SK-N-SH treated with all-trans-retinoic acid at 6 μM for 48 hours (cell line): ENCODE results near the gene PPIP5K2.

Source experiments
- ATAC-seq: fragments of 200-7000 bp; cut with Tn5 transposase; 3 replicates; pipeline ENCODE4 v1.9.1; 2020; ENCODE audit warnings: mild to moderate bottlenecking, moderate library complexity
- ARNTL ChIP-seq: fragments of 450-650 bp; formaldehyde crosslinking; IDR thresholded peaks from 2 replicates; pipeline ENCODE4 v1.5.0; 2020; ENCODE audit warnings: low read depth, mild to moderate bottlenecking, moderate library complexity, borderline replicate concordance
- BACH2 ChIP-seq: fragments of 250-450 bp; sonication (Bioruptor Pico); IDR thresholded peaks from 2 replicates; pipeline ENCODE4 v1.9.0; 2021; ENCODE audit warnings: mild to moderate bottlenecking, borderline replicate concordance
- CREB5 ChIP-seq: fragments of 250-450 bp; sonication (Bioruptor Pico); IDR thresholded peaks from 2 replicates; pipeline ENCODE4 v1.5.1; 2020; ENCODE audit warnings: low read depth, mild to moderate bottlenecking, moderate library complexity
- ESRRG ChIP-seq: fragments of 250-450 bp; sonication (Bioruptor Pico); IDR thresholded peaks from 2 replicates; pipeline ENCODE4 v1.6.1; 2021; ENCODE audit warnings: mild to moderate bottlenecking
- ISL1 ChIP-seq: fragments of 250-450 bp; sonication (Bioruptor Pico); IDR thresholded peaks from 2 replicates; pipeline ENCODE4 v2.1.2; 2022; ENCODE audit warnings: mild to moderate bottlenecking, moderate library complexity
- OSR1 ChIP-seq: fragments of 250-450 bp; sonication (Bioruptor Pico); IDR thresholded peaks from 2 replicates; pipeline ENCODE4 v1.8.0; 2022; ENCODE audit warnings: moderate library complexity, mild to moderate bottlenecking, inconsistent platforms
- PATZ1 ChIP-seq: fragments of 250-450 bp; sonication (Bioruptor Pico); IDR thresholded peaks from 2 replicates; pipeline ENCODE4 v1.8.0; 2020; ENCODE audit warnings: mild to moderate bottlenecking, moderate library complexity, borderline replicate concordance
- POU6F1 ChIP-seq: fragments of 250-450 bp; sonication (Bioruptor Pico); IDR thresholded peaks from 2 replicates; pipeline ENCODE4 v1.8.0; 2021; ENCODE audit warnings: low read depth, mild to moderate bottlenecking, moderate library complexity, borderline replicate concordance
- PPARA ChIP-seq: fragments of 250-450 bp; sonication (Bioruptor Pico); IDR thresholded peaks from 2 replicates; pipeline ENCODE4 v1.5.0; 2020; ENCODE audit warnings: mild to moderate bottlenecking, borderline replicate concordance
- RARB ChIP-seq: fragments of 250-450 bp; sonication (Bioruptor Pico); IDR thresholded peaks from 2 replicates; pipeline ENCODE4 v1.8.0; 2021; ENCODE audit warnings: mild to moderate bottlenecking, moderate library complexity
- TCF4 ChIP-seq: fragments of 250-450 bp; sonication (Bioruptor Pico); IDR thresholded peaks from 2 replicates; pipeline ENCODE4 v1.8.0; 2021; ENCODE audit warnings: mild to moderate bottlenecking, moderate library complexity, borderline replicate concordance
- TOX ChIP-seq: fragments of 250-450 bp; sonication (Bioruptor Pico); IDR thresholded peaks from 2 replicates; pipeline ENCODE4 v1.8.0; 2021; ENCODE audit warnings: mild to moderate bottlenecking, moderate library complexity, borderline replicate concordance
- TSHZ2 ChIP-seq: fragments of 250-450 bp; sonication (Bioruptor Pico); IDR thresholded peaks from 2 replicates; pipeline ENCODE4 v1.5.0; 2020; ENCODE audit warnings: mild to moderate bottlenecking, moderate library complexity
- ZC3H10 ChIP-seq: fragments of 250-450 bp; sonication (Bioruptor Pico); IDR thresholded peaks from 2 replicates; pipeline ENCODE4 v1.5.1; 2021; ENCODE audit warnings: mild to moderate bottlenecking, moderate library complexity
- ZFP3 ChIP-seq: fragments of 250-450 bp; sonication (Bioruptor Pico); IDR thresholded peaks from 2 replicates; pipeline ENCODE4 v1.5.0; 2020; ENCODE audit warnings: mild to moderate bottlenecking, moderate library complexity
- ZFP30 ChIP-seq: fragments of 450-650 bp; formaldehyde crosslinking; IDR thresholded peaks from 2 replicates; pipeline ENCODE4 v1.5.0; 2022; ENCODE audit warnings: mild to moderate bottlenecking, moderate library complexity
- ZNF565 ChIP-seq: fragments of 450-650 bp; formaldehyde crosslinking; conservative IDR thresholded peaks from 2 replicates; pipeline ENCODE4 v1.5.0; 2020; ENCODE audit warnings: low read depth, mild to moderate bottlenecking, moderate library complexity
- ZNF70 ChIP-seq: fragments of 450-650 bp; formaldehyde crosslinking; IDR thresholded peaks from 2 replicates; pipeline ENCODE4 v1.5.0; 2020; ENCODE audit warnings: mild to moderate bottlenecking, moderate library complexity
- ZNF8 ChIP-seq: fragments of 450-650 bp; formaldehyde crosslinking; IDR thresholded peaks from 2 replicates; pipeline ENCODE4 v1.5.0; 2020; ENCODE audit warnings: mild to moderate bottlenecking, moderate library complexity

The PPIP5K2 gene

GRCh38 chr5:103119070-103119764 lies 884 bp upstream of the PPIP5K2 start (continued):
- TF ChIP-seq TSHZ2 (no peak), RARB (no peak), ARNTL (CRISPR knock-in tag) (no peak), OSR1 (CRISPR knock-in tag) (no peak)

- peak; percentile 3 for ATAC-seq
- TF ChIP-seq CREB5 (CRISPR knock-in tag) (no peak), TOX (CRISPR knock-in tag) (no peak), ZNF70 (CRISPR knock-in tag) (no peak), ZNF565 (CRISPR knock-in tag) (no peak), ARNTL (CRISPR knock-in tag) (no peak), ZC3H10 (CRISPR knock-in tag) (no peak), ZFP30 (CRISPR knock-in tag) (no peak), OSR1 (CRISPR knock-in tag) (no peak), BACH2 (CRISPR knock-in tag) (no peak), ZFP3 (CRISPR knock-in tag) (no peak), RARB (no peak), PATZ1 (CRISPR knock-in tag) (no peak), POU6F1 (CRISPR knock-in tag) (no peak), PPARA (no peak), ESRRG (no peak), ZNF8 (CRISPR knock-in tag) (no peak)
- TF ChIP-seq, all 23 proteins: peak for 0
These were observed 603 bp downstream of the PPIP5K2 start for GRCh38 chr5:103120607-103121200.

GRCh38 chr5:103122242-103122641 lies 2.1 kb downstream of the PPIP5K2 start:
- no peak for ATAC-seq
- TF ChIP-seq BACH2 (CRISPR knock-in tag): no peak
- no peak for TF ChIP-seq OSR1 (CRISPR knock-in tag)
- no peak for TF ChIP-seq TCF4 (CRISPR knock-in tag)
- TF ChIP-seq ARNTL (CRISPR knock-in tag): no peak
- TF ChIP-seq ZNF70 (CRISPR knock-in tag): no peak
- no peak for TF ChIP-seq ZNF8 (CRISPR knock-in tag)
- TF ChIP-seq ISL1: no peak
- no peak for TF ChIP-seq ZNF565 (CRISPR knock-in tag)

GRCh38 chr5:103126557-103126956 lies 6.5 kb downstream of the PPIP5K2 start:
- TF ChIP-seq ZNF70 (CRISPR knock-in tag): no peak
- no peak for TF ChIP-seq ZFP3 (CRISPR knock-in tag)
- no peak for TF ChIP-seq PPARA
- no peak for TF ChIP-seq OSR1 (CRISPR knock-in tag)
- no peak for TF ChIP-seq ESRRG
- TF ChIP-seq TCF4 (CRISPR knock-in tag): no peak
- TF ChIP-seq BACH2 (CRISPR knock-in tag): no peak
- ATAC-seq: no peak
